Measurements from ENCODE around the gene SLC5A1.
"Not testable (repeated sequence)": the region's sequence is repeated elsewhere in the genome, so short reads cannot be mapped to it uniquely, and the experiment has no call there.

The SLC5A1 gene

DNA sequence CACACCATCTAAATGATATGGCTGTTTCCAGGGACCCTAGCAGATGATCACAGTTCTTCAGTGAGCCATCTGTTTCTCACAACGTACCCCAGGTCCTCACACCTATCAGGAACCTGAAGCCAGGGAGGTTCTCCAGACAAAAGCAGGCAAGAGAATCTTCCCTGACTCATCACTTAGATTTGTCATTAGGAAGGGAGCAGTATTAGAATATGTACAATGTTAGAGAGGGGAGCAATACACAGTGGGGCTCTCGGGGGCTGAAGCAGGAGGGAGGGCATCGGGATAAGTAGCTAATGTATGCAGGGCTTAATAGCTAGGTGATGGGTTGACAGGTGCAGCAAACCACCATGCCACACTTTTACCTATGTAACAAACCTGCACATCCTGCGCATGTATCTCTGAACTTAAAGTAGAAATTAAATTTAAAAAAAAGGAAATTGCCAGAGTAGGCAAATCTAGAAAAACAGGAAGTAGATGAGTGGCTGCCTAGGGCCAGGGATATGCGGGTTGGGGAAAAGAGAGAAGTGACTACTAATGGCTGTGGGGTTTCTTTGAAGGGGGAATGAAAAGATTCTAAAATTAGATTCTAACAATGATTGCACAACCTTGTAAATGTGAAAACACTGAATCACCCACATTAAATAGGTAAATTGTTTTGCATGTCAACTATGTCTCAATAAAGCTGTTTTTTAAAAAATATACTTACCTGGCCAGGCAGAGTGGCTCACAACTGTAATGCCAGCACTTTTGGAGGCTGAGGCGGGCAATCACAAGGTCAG, 101.6 kb downstream of the SLC5A1 start:
- no peak for DNase-seq (ENCODE audit: low read depth in 2 of 2)

DNA sequence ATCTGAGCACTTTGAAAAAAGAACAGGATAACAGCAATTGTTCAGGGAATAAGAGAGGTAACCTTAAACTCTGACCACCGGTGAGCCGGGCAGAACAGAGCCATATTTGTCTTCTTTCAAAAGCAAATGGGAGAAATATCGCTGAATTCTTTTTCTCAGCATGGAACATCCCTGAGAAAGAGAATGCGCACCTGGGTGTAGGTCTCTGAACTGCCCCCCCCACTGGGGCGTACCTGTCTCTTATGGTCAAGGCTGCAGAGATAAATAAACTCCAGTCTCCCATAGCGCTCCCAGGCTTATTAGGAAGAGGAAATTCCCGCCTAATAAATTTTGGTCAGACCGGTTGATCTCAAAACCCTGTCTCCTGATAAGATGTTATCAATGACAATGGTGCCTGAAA, 104.1 kb downstream of the SLC5A1 start:
- not testable (repeated sequence) for DNase-seq (ENCODE audit: low read depth in 2 of 2)

- DNase-seq (ENCODE audit: low read depth in 2 of 2) = not testable (repeated sequence)
These were observed 105.3 kb downstream of the SLC5A1 start for GRCh38 chr22:32148372-32148771.

GRCh38 chr22:32150647-32151046, 107.6 kb downstream of the SLC5A1 start:
- DNase-seq (ENCODE audit: low read depth in 2 of 2) = not testable (repeated sequence)

- DNase-seq (ENCODE audit: low read depth in 2 of 2) = not testable (repeated sequence)
These were observed 108.6 kb downstream of the SLC5A1 start for GRCh38 chr22:32151641-32152040.

DNA sequence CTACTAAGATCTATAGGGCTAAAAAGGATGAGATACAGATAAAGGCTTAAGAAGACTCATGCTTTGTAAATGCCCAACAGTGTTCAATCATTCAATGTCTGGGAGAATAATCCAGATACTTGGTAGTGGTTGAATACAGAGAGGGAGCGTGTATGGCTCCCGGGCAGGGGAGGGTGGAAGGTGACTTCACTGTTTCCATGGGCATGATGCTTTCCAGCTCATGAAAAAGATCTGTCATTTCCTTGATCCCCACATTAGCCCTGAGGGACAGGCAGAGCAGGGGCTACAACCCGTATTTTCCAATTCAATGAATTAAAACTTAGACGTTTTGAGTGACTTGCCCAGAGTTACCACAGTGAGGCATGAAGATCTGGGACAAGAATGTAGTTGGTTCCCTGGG, 111.7 kb downstream of the SLC5A1 start:
- not testable (repeated sequence) for DNase-seq (ENCODE audit: low read depth in 2 of 2)

DNA sequence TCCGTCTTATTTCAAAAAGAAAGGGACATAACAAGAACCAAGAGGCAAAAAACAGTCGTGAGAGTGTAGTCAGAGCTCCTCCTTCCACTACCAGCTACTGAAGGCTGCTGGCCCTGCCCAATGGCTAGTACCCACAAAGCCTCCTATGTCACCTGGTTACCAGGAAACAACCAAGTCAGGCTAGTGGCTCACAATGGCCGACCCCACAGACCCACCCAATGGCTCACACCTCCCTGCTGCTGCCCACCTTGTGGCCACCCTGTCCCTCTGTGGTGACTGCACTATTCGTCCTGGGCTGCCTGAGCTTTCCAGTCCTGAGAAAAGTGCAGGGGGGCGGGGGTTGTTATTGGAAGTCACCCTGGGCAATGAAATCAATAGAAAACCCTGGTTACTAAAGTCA, 114.6 kb downstream of the SLC5A1 start:
- not testable (repeated sequence) for DNase-seq (ENCODE audit: low read depth in 2 of 2)

GRCh38 chr22:32158712-32159533, 115.9 kb downstream of the SLC5A1 start, which contains the start of gene C22orf42:
Gene C22orf42, minus strand, starts transcription at chr22:32159303. Its CDS starts 88 bp downstream, at chr22:32159215.
- DNase-seq (ENCODE audit: low read depth in 2 of 2) = no peak

DNA sequence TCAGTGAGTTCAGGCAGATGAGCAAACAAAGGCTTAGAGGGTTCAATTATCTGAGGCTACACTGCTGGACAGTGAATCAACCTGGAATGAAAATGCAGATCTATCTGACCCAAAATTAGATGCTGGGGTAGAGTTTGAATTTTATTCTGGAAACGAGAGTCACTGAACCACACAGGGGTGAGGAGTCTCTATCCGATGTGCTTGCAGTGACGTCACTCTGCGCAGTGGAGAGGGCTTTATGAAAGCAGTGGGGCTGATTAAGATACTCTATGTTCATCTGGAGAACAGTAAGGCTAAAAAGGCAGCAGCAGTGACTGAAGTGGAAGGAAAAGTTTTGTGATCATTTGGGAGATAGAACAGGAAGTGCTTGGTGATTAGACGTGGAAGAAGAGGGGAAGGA, 117.3 kb downstream of the SLC5A1 start:
- DNase-seq (ENCODE audit: low read depth in 2 of 2) = not testable (repeated sequence)

All from stimulated activated CD8-positive, alpha-beta memory T cell treated with anti-CD3 and anti-CD28 coated beads, Interleukin-7, amount 100 ng/mL, for 4 hours (primary cell).